Ramos (cell line): ENCODE results near the gene ALX3.

ENCODE experiments used
- in situ Hi-C: fragments of 300-500 bp; cut with MboI; formaldehyde crosslinking; loops from one replicate; pipeline ENCODE4 v1.14.3; 2022; ENCODE audit warnings: low sequenced_read_pairs; ENCODE audit not compliant: unreplicated experiment

ALX3 gene

GRCh38 chr1:110067893-110068645 lies 2.4 kb downstream of the ALX3 start:
- in situ Hi-C loops: no loop called here

- in situ Hi-C loops: no loop called here
Observed at GRCh38 chr1:110067479-110067892, 3.0 kb downstream of the ALX3 start.

GRCh38 chr1:110065841-110066240 lies 4.6 kb downstream of the ALX3 start:
- in situ Hi-C loops: no loop called here

GRCh38 chr1:110064576-110065337 lies 5.7 kb downstream of the ALX3 start:
- in situ Hi-C loops: no loop called here

- in situ Hi-C loops: no loop called here
Observed at GRCh38 chr1:110063781-110064180, 6.7 kb downstream of the ALX3 start.

GRCh38 chr1:110062612-110063011 lies 7.9 kb downstream of the ALX3 start:
- in situ Hi-C loops: no loop called here

GRCh38 chr1:110061341-110061740 lies 9.1 kb downstream of the ALX3 start:
- in situ Hi-C loops: no loop called here

GRCh38 chr1:110060662-110061060 lies 9.8 kb downstream of the ALX3 start:
- in situ Hi-C loops: no loop called here

GRCh38 chr1:110060034-110060661 lies 10.3 kb downstream of the ALX3 start:
- in situ Hi-C loops: no loop called here

GRCh38 chr1:110059133-110059863 lies 11.2 kb downstream of the ALX3 start:
- in situ Hi-C loops: no loop called here

GRCh38 chr1:110058591-110058990 lies 11.9 kb downstream of the ALX3 start:
- in situ Hi-C loops: no loop called here

- in situ Hi-C loops: no loop called here
Observed at GRCh38 chr1:110057963-110058518, 12.4 kb downstream of the ALX3 start.

- in situ Hi-C loops: no loop called here
Observed at GRCh38 chr1:110056776-110057175, 13.7 kb downstream of the ALX3 start.

- in situ Hi-C loops: no loop called here
Observed at GRCh38 chr1:110056285-110056683, 14.2 kb downstream of the ALX3 start.

- in situ Hi-C loops: no loop called here
Observed at GRCh38 chr1:110055493-110056284, 14.8 kb downstream of the ALX3 start.

- in situ Hi-C loops: no loop called here
Observed at GRCh38 chr1:110053552-110054428, 16.7 kb downstream of the ALX3 start.

GRCh38 chr1:110051262-110051648 lies 19.2 kb downstream of the ALX3 start:
- in situ Hi-C loops: no loop called here

- in situ Hi-C loops: no loop called here
Observed at GRCh38 chr1:110050602-110051261, 19.7 kb downstream of the ALX3 start.
